GM13976 (cell line): Measurements from ENCODE around the gene THG1L.

Source experiments
- DNase-seq: peaks from one replicate; pipeline ENCODE4 v3.0.0; 2012; ENCODE audit warnings: low spot score
- in situ Hi-C: fragments of 300-500 bp; cut with MboI; formaldehyde crosslinking; loops from one replicate; pipeline ENCODE4 v1.12.0; 2022; ENCODE audit warnings: low sequenced_read_pairs, mixed read lengths, inconsistent platforms; ENCODE audit not compliant: unreplicated experiment
- TF ChIP-seq, protein P1 (sequence below): IDR thresholded peaks from 2 replicates; pipeline ENCODE4 v1.5.1; 2012; ENCODE audit warnings: borderline replicate concordance, mild to moderate bottlenecking; ENCODE audit not compliant: insufficient read depth; ENCODE audit errors: extremely low read depth, missing control alignments, control extremely low read depth

THG1L gene

GRCh38 chr5:157772127-157772526 is 40.9 kb downstream of the THG1L start:
- DNase-seq = no peak
- in situ Hi-C loops = no loop called here
- TF ChIP-seq, protein P1, sequence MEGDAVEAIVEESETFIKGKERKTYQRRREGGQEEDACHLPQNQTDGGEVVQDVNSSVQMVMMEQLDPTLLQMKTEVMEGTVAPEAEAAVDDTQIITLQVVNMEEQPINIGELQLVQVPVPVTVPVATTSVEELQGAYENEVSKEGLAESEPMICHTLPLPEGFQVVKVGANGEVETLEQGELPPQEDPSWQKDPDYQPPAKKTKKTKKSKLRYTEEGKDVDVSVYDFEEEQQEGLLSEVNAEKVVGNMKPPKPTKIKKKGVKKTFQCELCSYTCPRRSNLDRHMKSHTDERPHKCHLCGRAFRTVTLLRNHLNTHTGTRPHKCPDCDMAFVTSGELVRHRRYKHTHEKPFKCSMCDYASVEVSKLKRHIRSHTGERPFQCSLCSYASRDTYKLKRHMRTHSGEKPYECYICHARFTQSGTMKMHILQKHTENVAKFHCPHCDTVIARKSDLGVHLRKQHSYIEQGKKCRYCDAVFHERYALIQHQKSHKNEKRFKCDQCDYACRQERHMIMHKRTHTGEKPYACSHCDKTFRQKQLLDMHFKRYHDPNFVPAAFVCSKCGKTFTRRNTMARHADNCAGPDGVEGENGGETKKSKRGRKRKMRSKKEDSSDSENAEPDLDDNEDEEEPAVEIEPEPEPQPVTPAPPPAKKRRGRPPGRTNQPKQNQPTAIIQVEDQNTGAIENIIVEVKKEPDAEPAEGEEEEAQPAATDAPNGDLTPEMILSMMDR = no peak

- DNase-seq = no peak
Measured at GRCh38 chr5:157778121-157778805, 47.0 kb downstream of the THG1L start.

DNA sequence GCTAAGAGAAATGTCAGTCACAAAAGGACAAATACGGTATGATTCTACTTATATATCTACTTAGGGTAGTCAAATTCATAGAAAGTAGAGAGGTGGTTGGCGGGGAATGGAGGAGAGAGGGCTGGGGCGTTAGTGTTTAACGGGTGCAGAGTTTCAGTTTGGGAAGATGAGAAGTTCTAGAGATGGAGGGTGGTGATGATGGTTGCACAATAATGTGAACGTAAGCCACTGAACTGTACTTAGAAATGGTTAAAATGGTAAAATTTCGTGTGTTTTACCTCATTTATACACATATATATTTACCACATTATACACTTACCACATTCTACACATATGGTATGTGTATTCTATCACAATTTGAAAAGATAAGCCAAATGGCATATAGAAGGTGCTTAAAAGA is 48.0 kb downstream of the THG1L start:
- TF ChIP-seq, protein P1 = no peak
- no peak for DNase-seq
- in situ Hi-C loops = no loop called here

More at GRCh38 chr5:157778121-157778805, 47.0 kb downstream of the THG1L start:
- in situ Hi-C loops = no loop called here
- TF ChIP-seq, protein P1 = no peak

DNA sequence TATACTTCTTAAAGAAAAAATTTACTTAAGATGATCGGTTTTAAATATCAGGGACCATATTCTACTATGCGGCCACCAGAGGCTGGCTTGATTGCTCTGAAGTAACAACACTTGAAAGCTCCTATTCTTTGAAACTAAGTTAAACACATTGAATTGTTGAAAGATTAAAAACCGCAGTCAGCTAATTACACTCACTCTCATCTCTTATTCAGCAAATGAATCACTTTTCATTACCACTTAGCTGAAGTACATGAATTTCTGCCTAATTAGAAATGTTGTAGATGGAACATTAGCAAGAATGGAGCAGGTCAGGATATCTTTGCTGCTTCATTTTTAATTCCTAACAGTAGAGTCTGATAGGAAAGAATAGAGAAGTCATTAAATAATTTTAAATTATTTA is 54.6 kb downstream of the THG1L start:
- TF ChIP-seq, protein P1 = no peak
- in situ Hi-C loops = no loop called here
- no peak for DNase-seq
